GM19324 (cell line): ENCODE data around the gene KSR1.
A peak's percentile ranks its signal among the peaks of the same experiment; 100 is the strongest.

Experiments used
- ATAC-seq: cut with Tn5 transposase; IDR thresholded peaks from one replicate; pipeline ENCODE4 v1.9.1; 2021; ENCODE audit warnings: mild to moderate bottlenecking, moderate library complexity; ENCODE audit not compliant: unreplicated experiment, low FRiP score

The KSR1 gene

DNA sequence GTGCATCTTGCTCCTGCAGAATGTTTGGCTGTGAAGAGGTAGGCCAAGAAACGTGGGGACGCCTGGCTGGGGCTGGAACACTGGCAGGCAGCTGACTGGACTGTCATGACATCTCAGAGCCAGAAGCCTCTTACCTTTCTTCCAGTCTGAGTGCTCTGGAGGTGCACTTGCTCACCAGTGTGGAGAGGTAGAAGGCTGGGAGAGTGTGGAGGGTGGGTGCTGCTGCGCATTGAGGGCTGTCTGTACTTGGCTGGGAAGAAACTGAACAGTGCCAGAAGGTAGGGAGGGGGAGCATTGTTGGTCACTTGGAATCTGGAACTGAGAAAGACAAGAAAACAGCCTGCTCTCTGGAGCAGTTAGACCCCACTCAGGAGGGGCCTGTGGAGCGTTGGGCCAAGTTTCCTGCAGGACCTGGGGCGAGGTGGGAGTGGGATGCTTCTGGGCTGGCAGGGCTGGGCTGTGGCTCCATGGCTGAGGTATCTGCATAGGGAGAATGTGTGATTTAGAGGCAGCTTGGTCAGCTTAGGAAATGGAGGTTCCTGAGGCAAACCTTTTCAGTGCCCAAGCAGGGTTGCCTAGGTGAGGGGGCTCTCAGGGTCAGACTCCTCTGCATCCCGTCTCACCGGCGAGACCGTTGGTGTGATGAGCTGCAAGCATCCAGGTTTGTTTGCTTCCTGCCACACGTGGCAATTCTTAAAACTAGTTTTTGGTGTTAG is 55.1 kb downstream of the KSR1 start:
- ATAC-seq = no peak

DNA sequence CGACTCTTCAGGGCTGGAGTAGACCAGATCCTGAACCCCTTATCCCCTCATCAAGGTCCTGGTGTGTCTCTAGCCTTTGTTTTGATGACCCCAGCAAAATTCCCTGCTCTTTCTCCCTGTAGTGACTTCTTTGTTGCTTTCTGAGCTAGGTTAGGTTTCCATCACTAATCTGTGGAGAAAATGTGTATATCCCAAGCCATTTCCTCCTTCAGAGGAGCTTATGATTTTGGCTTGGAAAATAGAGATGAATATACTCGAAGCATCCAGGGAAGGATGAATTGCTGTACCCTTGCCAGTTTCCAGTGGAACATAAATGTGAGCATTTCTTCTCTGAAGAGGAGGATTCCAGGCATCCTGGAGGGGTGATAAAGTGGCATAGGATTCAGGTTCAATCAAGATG is 55.8 kb downstream of the KSR1 start:
- ATAC-seq = no peak

DNA sequence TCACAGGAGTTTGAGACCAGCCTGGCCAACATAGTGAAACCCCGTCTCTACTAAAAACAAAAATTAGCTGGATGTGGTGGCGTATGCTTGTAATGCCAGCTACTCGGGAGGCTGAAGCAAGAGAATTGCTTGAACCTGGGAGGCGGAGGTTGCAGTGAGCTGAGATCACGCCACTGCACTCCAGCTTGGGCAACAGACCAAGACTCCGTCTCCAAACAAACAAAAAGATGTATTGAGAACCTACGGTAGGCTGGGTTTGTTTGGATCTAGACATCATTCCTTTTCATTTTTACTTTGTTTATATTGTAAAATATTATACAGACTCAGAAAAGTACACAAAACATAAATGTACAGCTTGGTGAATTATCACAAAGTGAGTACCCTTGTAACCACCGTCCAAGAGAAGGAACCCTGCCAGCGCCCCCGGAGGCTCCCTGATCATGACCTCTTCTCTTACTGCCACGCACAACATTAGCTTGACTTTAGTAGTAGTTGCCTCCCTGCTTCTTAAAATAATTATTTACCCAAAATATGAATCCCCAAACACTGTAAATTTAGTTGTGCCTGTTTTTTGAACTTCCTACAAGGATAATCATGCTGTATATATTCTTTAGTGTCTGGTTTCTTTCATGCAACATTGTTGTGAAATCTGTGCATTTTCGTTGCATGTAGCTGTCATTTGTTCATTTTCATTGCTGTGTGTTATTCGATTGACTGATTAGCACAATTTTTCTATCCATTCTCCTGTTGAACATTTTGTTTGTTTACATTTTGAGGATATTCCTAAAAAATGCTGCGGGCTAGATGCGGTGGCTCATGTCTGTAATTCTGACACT is 56.5 kb downstream of the KSR1 start:
- ATAC-seq = no peak

DNA sequence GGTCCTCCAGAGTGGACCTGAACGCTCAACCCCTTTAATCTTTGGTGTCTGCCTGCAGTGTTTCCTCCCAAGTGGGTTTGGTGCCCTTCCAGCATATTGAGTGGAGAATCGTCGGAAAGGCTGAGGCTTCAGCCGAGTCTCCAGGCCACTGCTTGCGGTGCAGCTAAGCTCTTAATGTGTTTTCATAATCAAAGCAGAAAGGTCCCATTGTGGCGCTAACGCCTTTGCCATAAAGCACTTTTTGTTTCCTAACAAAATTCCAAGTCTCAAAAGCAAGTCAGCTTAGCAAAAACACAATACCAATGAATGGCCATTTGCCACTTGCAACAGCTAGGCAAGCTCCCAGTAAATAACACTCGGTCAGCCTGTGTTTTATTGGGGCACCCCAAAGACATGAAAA is 57.6 kb downstream of the KSR1 start:
- no peak for ATAC-seq

DNA sequence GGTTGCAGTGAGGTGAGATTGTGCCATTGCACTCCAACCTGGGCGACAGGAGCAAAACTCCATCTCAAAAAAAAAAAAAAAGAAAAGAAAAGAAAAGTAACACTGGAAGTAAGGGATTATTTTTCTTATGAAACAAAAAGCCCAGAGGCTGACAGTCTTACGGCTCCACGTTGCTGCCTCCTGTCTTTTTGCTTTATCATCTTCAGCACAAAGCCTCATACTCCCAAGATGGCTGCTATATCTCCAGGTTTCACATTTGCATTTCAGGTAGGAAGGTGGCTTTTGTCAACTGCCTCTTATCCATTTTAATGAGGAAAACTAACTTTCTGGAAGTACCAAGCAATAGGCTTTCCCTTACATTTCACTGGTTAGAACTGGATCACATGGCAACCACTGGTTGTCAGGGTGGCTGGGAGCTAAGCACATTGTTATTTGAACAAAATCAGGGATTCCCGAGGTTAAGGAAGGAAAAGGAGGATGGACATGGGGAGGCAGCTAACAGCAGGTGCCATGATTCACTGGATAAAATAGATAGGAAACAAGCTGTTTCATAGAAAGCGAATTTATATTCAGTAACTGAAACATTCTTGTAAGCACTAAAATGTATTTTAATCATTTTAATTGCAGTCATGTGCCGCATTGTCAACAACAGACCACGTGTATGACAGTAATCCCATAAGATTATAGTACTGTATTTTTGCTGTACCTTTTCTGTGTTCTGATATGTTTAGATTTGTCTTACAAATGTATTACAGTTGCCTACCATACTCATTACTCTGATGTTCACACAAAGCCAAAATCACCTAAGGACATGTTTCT is 58.6 kb downstream of the KSR1 start:
- ATAC-seq = no peak

DNA sequence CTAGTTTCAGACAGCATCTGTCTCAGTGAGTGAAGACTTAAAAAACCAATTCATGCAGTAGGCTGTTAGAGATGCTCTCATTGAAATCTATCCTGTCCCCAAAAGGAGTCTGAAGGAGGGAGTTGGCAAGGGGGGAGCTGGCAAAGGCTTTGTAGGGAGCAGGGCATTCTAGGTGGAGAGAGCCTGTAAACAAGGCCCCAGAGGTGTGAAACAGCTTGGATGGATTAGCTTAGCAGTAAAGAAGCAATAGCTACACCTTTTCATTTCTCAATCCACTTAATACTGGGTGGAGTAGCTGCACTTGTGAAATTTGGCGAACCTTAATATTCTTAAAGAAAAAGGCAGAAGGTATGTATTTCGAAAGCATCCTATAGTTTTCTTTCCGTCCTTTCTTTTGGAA is 61.8 kb downstream of the KSR1 start:
- ATAC-seq = no peak

DNA sequence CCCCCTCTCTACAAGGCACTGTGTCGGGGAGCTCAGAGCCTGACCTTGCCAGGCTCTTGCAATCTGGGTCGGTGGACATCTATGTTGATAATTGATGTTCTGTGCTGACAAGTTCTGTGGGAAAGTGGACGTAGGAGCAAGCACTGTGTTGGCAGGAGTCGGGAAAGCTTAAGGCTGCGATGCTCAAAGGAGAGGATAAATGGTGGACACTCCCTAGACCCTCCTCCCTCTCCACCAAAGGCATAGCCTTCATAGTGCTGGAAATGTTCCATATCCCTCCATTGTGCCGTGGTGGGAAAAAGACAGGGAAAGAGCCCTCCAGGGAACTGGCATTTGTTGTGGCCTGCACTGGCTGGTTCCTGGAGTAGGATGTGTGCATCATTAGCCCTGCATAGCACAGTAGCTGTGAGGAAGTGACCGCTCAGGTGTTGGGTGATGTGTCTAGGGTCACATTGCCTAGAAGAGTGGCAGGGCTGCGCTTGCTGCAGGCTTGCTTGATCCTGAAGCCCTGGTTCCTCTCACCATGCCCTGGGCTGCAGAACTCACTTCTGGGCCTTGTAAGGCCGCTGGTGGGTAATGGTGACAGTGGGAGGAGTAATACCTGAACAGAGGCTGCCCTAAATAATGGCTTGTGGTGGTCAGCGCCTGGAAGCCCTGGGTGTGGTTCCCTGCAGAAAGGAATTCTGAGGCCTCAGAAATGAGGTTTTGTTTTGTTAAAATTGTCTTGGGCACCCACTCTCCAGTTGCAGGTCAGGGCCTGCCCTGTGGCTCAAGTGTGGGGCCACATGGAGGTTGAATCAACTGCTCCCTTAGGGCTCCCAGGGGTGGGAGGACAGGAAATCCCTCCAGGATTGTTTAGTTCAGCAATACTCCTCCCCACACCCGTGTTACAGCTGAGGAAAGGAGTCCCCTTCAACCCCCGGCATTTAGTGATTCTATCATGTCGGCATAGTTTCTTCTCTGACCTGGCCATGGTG is 62.6 kb downstream of the KSR1 start:
- no peak for ATAC-seq

DNA sequence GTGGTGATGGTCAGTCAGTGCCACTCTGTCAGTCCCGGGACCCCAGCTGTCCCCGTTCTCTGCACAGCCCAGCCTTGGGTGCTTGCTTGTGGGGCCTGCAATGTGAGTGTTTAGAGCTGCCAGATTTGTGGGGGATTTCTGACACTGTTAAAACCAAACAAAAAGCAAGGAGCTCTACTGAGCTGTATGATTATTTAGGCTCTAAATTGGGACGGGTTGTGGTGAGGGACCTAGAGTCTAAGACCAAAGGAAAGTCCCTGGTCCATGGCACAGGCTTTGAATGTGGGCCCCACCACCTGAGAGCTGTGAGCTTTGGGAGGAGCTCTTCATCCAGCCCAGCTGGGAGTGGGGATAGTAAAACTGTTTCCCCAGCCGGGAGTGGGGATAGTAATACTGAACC is 63.3 kb downstream of the KSR1 start:
- ATAC-seq = no peak

DNA sequence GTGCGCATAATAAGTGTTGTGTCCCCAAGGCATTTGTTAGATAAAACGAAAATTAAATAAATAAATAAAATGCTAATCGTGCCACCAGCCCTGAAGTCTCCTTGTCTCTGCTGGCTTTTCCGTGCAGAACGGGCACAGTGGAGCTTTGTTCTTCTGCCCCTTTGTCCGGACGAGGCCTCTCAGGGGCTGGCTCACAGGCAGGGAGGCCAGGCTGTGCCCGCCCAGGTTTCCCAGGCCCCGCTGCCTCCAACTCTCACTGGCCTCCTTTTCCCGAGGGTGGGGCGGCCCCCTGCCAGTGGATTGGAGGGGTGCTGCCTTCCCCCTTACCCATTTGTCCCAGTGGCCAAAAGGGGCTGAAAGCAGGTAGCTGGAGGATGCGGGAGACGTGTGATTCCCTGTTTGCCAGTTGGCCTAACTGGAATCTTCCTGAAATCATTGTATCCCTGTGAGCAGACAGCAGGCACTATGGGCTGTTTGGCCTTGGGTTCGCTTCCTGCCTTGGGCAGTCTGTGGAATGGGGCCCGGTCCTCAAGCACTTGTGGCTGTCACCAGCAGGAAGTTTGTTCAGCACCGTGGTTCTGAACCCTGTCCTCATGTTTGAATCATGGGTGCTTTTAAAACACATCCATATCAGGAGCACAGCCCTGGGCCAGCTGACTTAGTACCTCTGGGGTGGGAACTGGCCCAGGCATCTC is 64.4 kb downstream of the KSR1 start:
- no peak for ATAC-seq

DNA sequence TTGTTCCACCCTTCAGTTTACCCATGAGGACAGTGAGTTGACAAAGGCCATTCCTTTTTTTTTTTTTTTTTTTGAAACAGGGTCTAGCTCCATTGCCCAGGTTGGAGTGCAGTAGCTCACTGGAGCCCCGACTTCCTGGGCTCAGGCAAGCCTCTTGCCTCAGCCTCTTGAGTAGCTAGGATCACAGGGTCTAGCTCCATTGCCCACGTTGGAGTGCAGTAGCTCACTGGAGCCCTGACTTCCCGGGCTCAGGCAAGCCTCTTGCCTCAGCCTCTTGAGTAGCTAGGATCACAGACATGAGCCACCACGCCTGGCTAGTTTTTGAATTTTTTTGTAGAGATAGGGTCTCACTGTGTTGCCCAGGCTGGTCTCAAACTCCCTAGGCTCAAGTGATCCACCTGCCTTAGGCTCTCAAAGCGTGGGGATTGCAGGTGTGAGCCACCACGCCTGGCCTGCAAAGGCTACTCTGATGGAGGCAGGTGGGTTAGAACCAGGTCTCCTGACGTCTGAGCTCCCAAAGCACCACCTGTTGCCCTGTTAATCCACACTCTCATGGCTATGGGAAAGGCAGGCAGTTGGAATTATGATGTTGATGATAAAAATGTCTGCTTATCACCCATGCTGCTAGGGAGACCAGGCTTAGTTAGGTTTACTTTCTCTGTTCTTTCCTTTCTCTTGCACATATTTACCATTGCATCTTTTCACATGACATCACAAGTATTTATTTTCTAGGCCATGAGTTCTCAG is 65.2 kb downstream of the KSR1 start:
- ATAC-seq = no peak

DNA sequence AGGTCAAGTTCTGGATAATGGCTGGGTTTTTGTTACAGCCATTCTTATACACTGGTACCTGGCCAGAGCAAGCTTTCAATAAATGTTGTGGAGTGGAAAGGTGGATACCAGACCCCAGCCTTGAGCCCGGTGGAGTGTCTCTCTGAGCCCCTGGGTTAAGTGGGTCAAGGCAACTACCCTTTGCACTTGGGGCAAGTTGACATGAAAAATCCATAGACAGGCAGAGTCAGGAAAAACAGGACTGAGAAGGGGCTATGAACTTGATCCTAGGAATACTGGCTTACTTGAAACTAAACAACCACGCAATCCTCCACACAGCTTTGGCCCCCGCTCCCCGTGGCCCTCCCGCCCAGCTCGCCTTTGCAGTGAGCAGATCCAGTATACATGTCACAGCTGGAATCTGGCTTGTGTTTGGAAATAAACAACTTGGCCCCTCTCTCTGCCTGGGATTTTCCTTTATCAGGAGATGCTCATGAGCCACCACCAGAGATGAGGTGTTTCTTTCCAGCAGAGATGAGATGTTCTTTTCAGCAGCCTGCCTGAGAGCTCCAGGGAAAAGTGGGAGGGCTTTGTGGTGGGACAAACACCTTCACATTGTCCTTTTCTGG is 65.9 kb downstream of the KSR1 start:
- ATAC-seq = no peak

DNA sequence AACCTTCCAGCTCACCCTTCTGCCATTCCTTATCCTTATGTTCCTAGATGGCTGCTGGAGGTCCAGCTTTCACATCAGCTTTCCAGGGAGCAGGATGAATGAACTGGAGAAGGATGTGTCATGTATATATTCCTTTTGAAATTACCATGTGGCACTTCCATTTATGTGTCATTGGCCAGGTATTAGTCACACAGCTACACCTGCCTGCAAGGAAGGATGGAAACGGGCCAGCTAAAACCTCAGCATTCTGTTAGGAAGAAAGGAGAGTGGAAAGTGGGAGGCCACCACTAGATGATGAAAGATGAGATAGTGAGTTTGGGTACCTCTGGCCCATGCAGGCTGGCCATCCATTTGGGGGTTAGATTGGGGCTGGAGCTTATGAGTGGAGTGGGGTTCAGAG is 67.5 kb downstream of the KSR1 start:
- ATAC-seq = no peak

DNA sequence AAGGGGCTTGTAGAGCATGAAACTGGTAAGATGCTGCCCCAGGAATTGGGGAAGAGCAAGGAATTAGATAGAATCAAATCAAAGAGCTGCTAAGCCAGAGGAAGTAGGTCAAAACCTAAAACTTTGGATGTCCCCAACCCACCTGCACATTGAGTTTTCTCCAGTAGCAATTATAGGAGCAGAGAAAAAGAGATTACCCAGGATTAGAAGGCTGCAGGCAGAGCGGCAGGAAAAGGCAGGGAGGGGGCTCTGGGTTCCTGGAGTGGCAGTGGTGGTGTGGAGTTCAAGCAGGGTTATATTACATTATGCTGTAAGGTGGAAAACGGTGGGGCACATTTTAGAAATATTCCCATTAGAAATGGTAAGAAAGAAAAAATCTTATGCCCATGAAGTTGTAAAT is 68.3 kb downstream of the KSR1 start:
- ATAC-seq = no peak

DNA sequence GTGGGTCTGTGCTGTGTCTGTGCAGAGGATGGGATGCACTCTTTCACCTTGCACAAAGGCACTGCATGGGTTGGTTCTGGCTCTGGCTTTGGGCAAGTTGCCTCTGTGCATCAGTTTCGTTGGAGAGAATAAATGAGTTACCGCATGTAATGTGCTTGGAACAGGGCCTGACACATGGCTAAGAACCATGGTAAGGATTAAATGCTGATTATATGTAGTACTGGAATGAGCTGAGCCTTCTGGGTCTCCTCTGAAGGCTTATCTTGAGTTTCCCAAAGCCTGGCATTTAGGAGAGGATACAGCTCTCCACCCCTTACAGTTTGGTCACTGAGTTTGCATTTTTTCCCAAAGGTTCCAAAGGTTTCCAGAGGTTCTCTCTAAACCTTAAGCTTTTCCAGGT is 69.1 kb downstream of the KSR1 start:
- no peak for ATAC-seq

DNA sequence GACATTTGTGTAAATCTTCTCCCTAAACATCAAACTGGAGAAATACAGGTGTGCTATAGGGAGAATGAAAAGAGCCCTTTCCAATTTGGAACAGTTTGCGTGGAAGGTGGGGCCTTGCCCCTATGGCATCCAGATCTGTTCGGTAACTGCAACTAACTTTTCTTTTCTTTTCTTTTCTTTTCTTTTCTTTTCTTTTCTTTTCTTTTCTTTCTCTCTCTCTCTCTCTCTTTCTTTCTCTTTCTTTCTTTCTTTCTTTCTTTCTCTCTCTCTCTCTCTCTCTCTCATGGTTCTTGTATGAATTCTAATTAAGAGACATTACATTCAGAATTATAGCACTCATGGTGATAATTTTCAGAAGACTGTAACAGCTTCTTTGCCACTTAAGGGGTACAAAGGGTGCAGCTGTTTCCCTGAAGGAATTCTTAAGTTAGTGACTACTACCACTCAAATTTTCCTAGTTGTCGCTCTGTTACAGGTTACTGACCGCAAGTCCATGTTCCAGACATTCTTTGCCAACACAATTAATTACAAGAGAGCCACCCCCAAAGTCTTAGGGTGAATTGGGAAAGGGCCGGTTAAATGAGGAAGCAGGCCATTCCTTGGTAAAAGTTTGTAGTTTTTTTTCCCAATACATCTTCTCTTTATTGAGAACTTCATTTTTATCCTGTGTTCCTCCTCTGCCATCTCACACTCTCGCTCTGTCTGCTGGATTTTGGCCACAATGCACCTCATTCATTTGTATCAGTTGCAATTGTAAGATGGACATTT is 69.8 kb downstream of the KSR1 start:
- no peak for ATAC-seq

DNA sequence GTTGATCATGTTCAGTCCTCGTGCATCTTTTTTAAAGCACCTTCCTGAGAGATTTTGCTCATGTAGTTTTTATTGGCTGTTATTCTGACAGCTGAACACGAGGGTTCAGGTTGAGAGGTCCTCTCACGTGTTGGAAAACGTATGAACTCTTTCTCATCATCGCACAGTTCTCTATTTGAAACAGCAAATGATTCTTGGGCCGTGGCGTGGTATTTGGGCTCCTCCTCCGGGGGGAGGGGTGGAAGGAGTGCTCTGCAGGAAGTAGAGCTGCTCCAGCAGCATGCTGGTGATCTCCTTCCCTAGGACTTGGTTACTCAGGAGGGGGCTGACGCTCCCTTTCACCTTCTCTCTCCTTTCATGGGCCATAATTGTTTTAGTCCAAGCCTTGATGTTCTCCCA is 70.4 kb downstream of the KSR1 start:
- ATAC-seq = peak; percentile 60

DNA sequence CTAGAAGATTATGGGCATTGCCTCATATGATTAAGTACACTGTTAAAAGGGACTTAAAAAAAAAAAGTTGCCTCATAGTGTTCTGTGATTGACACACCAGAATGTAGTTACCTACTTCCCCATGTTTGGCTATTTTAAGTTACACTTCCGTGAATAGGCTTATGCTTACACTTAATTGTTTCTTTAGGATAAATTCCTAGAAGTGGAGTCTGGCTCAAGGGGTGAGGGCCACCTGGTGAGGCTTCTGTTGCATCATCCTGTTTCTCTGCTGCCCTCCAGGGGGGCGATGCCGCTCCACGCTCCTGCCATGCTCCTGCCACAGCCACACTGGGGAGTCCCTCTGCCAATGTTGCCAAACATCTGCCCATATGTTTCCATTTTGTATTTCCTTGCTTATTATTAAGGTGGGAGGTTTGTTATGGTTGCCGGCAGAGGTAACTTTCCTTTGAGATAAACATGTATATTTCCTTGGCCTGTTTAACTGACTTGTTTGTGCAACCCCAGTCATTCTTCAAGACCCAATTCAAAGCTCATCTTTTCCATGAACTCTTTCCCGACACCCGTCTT is 73.1 kb downstream of the KSR1 start:
- no peak for ATAC-seq
